Subcutaneous abdominal adipose tissue (tissue), 5 donors: Measurements from ENCODE around the gene ATP8B4.

Source experiments
- H3K27ac ChIP-seq: one replicate; pipeline ENCODE4 v1.7.0; 2013; ENCODE audit warnings: low read depth, mild to moderate bottlenecking, inconsistent platforms, low read length, moderate library complexity
- H3K27me3 ChIP-seq, 5 donors: one replicate each; pipeline ENCODE4 v1.7.0; 2013; ENCODE audit warnings: low read length in 5 of 5, inconsistent platforms in 1 of 5; ENCODE audit not compliant: control insufficient read depth in 5 of 5, insufficient read depth in 4 of 5
- H3K36me3 ChIP-seq, 5 donors: one replicate each; pipeline ENCODE4 v1.7.0; 2013; ENCODE audit warnings: low read length in 5 of 5; ENCODE audit not compliant: control insufficient read depth in 5 of 5, insufficient read depth in 5 of 5
- H3K4me1 ChIP-seq, 5 donors: one replicate each; pipeline ENCODE4 v1.7.0; 2013; ENCODE audit warnings: low read length in 5 of 5, mild to moderate bottlenecking in 3 of 5, moderate library complexity in 1 of 5; ENCODE audit not compliant: control insufficient read depth in 5 of 5, insufficient read depth in 5 of 5
- H3K4me3 ChIP-seq, 5 donors: one replicate each; pipeline ENCODE4 v1.7.0; 2013; ENCODE audit warnings: low read length in 5 of 5, low read depth in 1 of 5
- H3K9ac ChIP-seq, 5 donors: one replicate each; pipeline ENCODE4 v1.7.0; 2013; ENCODE audit warnings: low read length in 5 of 5, mild to moderate bottlenecking in 4 of 5, moderate library complexity in 3 of 5
- H3K9me3 ChIP-seq, 5 donors: one replicate each; pipeline ENCODE4 v1.7.0; 2013; ENCODE audit warnings: low read length in 5 of 5; ENCODE audit not compliant: control insufficient read depth in 5 of 5
- donor health status: healthy.
- donor health status: healthy.
- donor health status: healthy.
- donor health status: healthy.
- donor health status: healthy.

Gene ATP8B4

DNA sequence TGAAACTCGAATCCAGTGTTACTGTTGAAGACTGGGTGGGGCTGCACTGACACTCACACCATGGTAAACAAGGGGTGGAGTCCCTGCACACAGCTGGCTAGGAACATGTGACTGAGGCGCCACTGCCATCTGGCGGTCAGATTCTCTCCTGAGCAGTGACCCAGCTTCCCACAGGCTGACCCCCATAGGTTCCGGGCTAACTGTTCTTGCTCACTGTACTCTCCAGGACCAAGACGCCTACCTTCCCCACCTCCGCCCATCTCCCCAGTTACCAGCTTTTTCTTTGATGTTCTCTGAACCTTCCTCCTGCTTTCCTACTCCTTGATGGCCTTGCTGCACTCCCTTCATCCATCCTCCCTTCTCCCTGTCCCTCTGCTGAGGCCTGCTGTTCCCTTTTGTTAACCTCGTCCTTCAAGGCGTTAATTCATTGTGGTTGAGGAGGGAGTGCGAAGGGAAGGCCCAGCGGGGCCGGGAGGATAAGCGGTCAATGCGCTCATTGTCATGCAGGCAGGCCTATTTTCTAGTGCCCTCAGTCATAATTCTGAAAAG, 115.2 kb downstream of the ATP8B4 start:
- H3K4me1 ChIP-seq = peaks cover 0 to 9% (median 7%) of the 10 kb centered on the region in 5 donors
- no peaks in the 10 kb centered on the region for H3K27me3 ChIP-seq
- no peak overlapping the region for H3K27ac ChIP-seq
- H3K36me3 ChIP-seq = no peaks in the 10 kb centered on the region
- H3K4me3 ChIP-seq = no peak overlapping the region
- no peaks in the 10 kb centered on the region for H3K9me3 ChIP-seq
- no peak overlapping the region for H3K9ac ChIP-seq

- H3K4me3 ChIP-seq = no peak overlapping the region
- H3K27ac ChIP-seq = no peak overlapping the region
These were observed 127.4 kb downstream of the ATP8B4 start for GRCh38 chr15:49991587-49991986.

GRCh38 chr15:49990835-49991545, 128.0 kb downstream of the ATP8B4 start:
- H3K9ac ChIP-seq = no peak overlapping the region
- peaks cover 0 to 6% (median 0%) of the 10 kb centered on the region in 5 donors for H3K36me3 ChIP-seq
- H3K27ac ChIP-seq = no peak overlapping the region
- H3K9me3 ChIP-seq = no peaks in the 10 kb centered on the region
- H3K4me1 ChIP-seq = peaks cover 0 to 7% (median 6%) of the 10 kb centered on the region in 5 donors
- no peak overlapping the region for H3K4me3 ChIP-seq
- H3K27me3 ChIP-seq = no peaks in the 10 kb centered on the region

More at GRCh38 chr15:49991587-49991986, 127.4 kb downstream of the ATP8B4 start:
- peaks cover 0 to 7% (median 6%) of the 10 kb centered on the region in 5 donors for H3K4me1 ChIP-seq
- no peak overlapping the region for H3K9ac ChIP-seq
- H3K36me3 ChIP-seq = peaks cover 0 to 8% (median 0%) of the 10 kb centered on the region in 5 donors
- H3K27me3 ChIP-seq = no peaks in the 10 kb centered on the region
- no peaks in the 10 kb centered on the region for H3K9me3 ChIP-seq

- Histone ChIP-seq H3K27me3 (no peaks in the 10 kb centered on the region), H3K27ac (no peak overlapping the region), H3K9me3 (no peaks in the 10 kb centered on the region), H3K36me3 (peaks cover 0 to under 1% (median 0%) of the 10 kb centered on the region in 5 donors), H3K9ac (no peak overlapping the region), H3K4me1 (peaks cover 0 to 7% (median 6%) of the 10 kb centered on the region in 5 donors), H3K4me3 (no peak overlapping the region)
These were observed 129.5 kb downstream of the ATP8B4 start for GRCh38 chr15:49989498-49989897.

GRCh38 chr15:49988766-49989165, 130.3 kb downstream of the ATP8B4 start:
- Histone ChIP-seq H3K27me3 (no peaks in the 10 kb centered on the region), H3K9ac (no peak overlapping the region), H3K4me1 (peaks cover 0 to 7% (median 6%) of the 10 kb centered on the region in 5 donors), H3K36me3 (no peaks in the 10 kb centered on the region), H3K27ac (no peak overlapping the region), H3K9me3 (no peaks in the 10 kb centered on the region), H3K4me3 (no peak overlapping the region)

DNA sequence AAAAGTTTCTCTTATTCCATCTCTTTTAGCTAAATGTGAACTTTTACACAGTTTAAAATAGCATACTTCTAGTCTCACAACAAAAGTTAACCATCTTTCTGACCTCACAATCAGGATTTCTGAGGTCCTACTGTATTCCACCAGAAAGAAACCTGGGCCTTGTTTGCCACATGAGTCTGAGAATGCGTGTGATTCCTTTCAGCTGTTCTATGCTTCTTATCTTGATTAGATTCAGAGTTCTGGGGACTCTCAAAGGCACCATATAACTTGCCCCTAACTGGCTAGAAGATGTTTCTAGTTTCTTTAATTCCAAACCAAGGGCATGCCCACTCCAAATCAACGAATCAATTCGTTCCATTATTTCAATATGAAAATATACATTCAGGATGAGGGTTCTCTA, 131.1 kb downstream of the ATP8B4 start:
- H3K9me3 ChIP-seq = no peaks in the 10 kb centered on the region
- no peaks in the 10 kb centered on the region for H3K27me3 ChIP-seq
- H3K27ac ChIP-seq = no peak overlapping the region
- H3K4me1 ChIP-seq = peaks cover 0 to 7% (median 6%) of the 10 kb centered on the region in 5 donors
- H3K9ac ChIP-seq = no peak overlapping the region
- H3K36me3 ChIP-seq = no peaks in the 10 kb centered on the region
- H3K4me3 ChIP-seq = no peak overlapping the region

GRCh38 chr15:49987198-49987785, 131.7 kb downstream of the ATP8B4 start:
- H3K9ac ChIP-seq = no peak overlapping the region
- H3K9me3 ChIP-seq = no peaks in the 10 kb centered on the region
- H3K36me3 ChIP-seq = no peaks in the 10 kb centered on the region
- H3K4me3 ChIP-seq = no peak overlapping the region
- H3K27ac ChIP-seq = no peak overlapping the region
- peaks cover 0 to 7% (median 6%) of the 10 kb centered on the region in 5 donors for H3K4me1 ChIP-seq
- no peaks in the 10 kb centered on the region for H3K27me3 ChIP-seq

GRCh38 chr15:49986326-49986725, 132.7 kb downstream of the ATP8B4 start:
- no peak overlapping the region for H3K4me3 ChIP-seq
- no peaks in the 10 kb centered on the region for H3K27me3 ChIP-seq
- peaks cover 0 to 7% (median 6%) of the 10 kb centered on the region in 5 donors for H3K4me1 ChIP-seq
- no peak overlapping the region for H3K27ac ChIP-seq
- H3K36me3 ChIP-seq = no peaks in the 10 kb centered on the region
- no peaks in the 10 kb centered on the region for H3K9me3 ChIP-seq
- H3K9ac ChIP-seq = no peak overlapping the region

- Histone ChIP-seq H3K36me3 (no peaks in the 10 kb centered on the region), H3K9ac (no peak overlapping the region), H3K9me3 (no peaks in the 10 kb centered on the region), H3K27me3 (no peaks in the 10 kb centered on the region), H3K4me1 (peaks cover 0 to 7% (median 6%) of the 10 kb centered on the region in 5 donors), H3K27ac (no peak overlapping the region), H3K4me3 (no peak overlapping the region)
These were observed 133.6 kb downstream of the ATP8B4 start for GRCh38 chr15:49985463-49985862.

GRCh38 chr15:49984436-49984835, 134.6 kb downstream of the ATP8B4 start:
- no peak overlapping the region for H3K27ac ChIP-seq
- peaks cover 0 to 6% (median 2%) of the 10 kb centered on the region in 5 donors for H3K4me1 ChIP-seq
- H3K36me3 ChIP-seq = no peaks in the 10 kb centered on the region
- H3K27me3 ChIP-seq = no peaks in the 10 kb centered on the region
- no peaks in the 10 kb centered on the region for H3K9me3 ChIP-seq
- no peak overlapping the region for H3K4me3 ChIP-seq
- H3K9ac ChIP-seq = no peak overlapping the region
